Stimulated activated naive CD8-positive, alpha-beta T cell treated with anti-CD3 and anti-CD28 coated beads, Interleukin-15, amount 100 ng/mL, for 72 hours (primary cell): ENCODE results near the gene AKR1B15.
A peak's percentile ranks its signal among the peaks of the same experiment; 100 is the strongest.
"Not testable (repeated sequence)": the region's sequence is repeated elsewhere in the genome, so short reads cannot be mapped to it uniquely, and the experiment has no call there.

Experiments
- ATAC-seq: fragments of 150-1000 bp; cut with Tn5 transposase; 2 replicates; pipeline ENCODE4 v1.10.0; 2021; ENCODE audit warnings: mild to moderate bottlenecking, moderate library complexity
- DNase-seq, 2 donors: peaks; one replicate each; pipeline ENCODE4 v3.0.0; 2021 to 2022
- H3K27ac Mint-ChIP-seq, 2 donors: one replicate each; pipeline ENCODE4 v1.8.0; 2022; ENCODE audit warnings: mild to moderate bottlenecking in 2 of 2, mixed read lengths in 2 of 2, moderate library complexity in 2 of 2
- H3K27me3 Mint-ChIP-seq: one replicate; pipeline ENCODE4 v1.8.0; 2022; ENCODE audit warnings: mixed read lengths
- H3K4me1 Mint-ChIP-seq: one replicate; pipeline ENCODE4 v1.8.0; 2022; ENCODE audit warnings: mild to moderate bottlenecking, mixed read lengths
- H3K4me3 Mint-ChIP-seq, 2 donors: one replicate each; pipeline ENCODE4 v1.8.0; 2022; ENCODE audit warnings: mild to moderate bottlenecking in 2 of 2, mixed read lengths in 2 of 2, moderate library complexity in 1 of 2
- H3K9me3 Mint-ChIP-seq, 2 donors: one replicate each; pipeline ENCODE4 v1.8.0; 2022; ENCODE audit warnings: mixed read lengths in 2 of 2

Gene AKR1B15

GRCh38 chr7:134569962-134570361 lies 21.1 kb downstream of the AKR1B15 start:
- not testable (repeated sequence) for DNase-seq, H3K27me3 Mint-ChIP-seq, ATAC-seq, H3K27ac Mint-ChIP-seq, H3K9me3 Mint-ChIP-seq, H3K4me1 Mint-ChIP-seq, H3K4me3 Mint-ChIP-seq

GRCh38 chr7:134571101-134571500 lies 22.2 kb downstream of the AKR1B15 start:
- Mint-ChIP-seq H3K4me1 (no peaks in the 10 kb centered on the region), H3K27me3 (no peaks in the 10 kb centered on the region), H3K9me3 (peaks cover 0 to 4% of the 10 kb centered on the region in 2 donors), H3K4me3 (no peak overlapping the region), H3K27ac (no peak overlapping the region)
- DNase-seq (no peak), ATAC-seq (no peak)

- H3K4me1 Mint-ChIP-seq, result no peaks in the 10 kb centered on the region
- H3K27ac Mint-ChIP-seq, result no peak overlapping the region
- no peak overlapping the region for H3K4me3 Mint-ChIP-seq
- no peak for ATAC-seq
- H3K9me3 Mint-ChIP-seq, result peaks cover 0 to 4% of the 10 kb centered on the region in 2 donors
- no peak for DNase-seq
- H3K27me3 Mint-ChIP-seq, result no peaks in the 10 kb centered on the region
These were observed 23.0 kb downstream of the AKR1B15 start for GRCh38 chr7:134571746-134572461.

DNA sequence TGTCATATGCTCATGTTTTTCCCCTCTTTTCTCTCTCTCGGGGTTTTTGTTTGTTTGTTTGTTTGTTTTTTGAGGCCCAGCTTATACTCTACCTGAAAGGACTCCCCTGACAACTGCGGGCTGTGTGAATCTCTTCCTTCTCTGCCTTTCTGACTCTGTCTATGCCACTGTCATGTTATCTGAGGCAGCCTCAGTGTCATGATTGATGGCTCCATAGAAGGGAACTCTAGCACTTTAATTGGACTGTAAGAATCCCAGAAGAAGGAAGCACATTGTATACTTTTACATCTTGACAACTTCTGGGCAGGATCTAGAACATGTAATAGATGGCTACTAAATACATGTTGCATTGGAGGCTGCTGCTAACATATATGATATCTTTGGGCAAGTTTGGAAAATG lies 25.4 kb downstream of the AKR1B15 start:
- H3K27ac Mint-ChIP-seq, result no peak overlapping the region
- peaks cover 8% of the 10 kb centered on the region for H3K27me3 Mint-ChIP-seq
- no peak for ATAC-seq

DNA sequence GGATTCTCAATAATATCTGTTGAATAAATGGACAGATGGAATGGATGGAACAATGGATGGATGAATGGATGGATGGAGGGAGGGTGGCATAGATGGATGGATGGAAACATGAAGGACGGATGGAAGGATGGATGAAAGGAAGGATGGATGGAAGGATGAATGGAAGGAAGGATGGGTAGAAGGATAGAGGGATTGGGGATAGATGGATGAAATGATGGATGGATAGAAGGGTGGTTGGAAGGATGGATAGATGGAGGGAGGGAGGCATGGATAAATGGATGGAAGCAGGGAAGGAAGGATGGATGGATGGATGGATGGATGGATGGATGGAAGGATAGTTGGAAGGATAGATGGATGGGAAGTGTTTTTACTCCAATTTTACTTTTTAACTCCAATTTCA lies 35.4 kb downstream of the AKR1B15 start:
- peaks cover 43% of the 10 kb centered on the region for H3K27me3 Mint-ChIP-seq
- no peak overlapping the region for H3K4me3 Mint-ChIP-seq
- no peaks in the 10 kb centered on the region for H3K4me1 Mint-ChIP-seq
- H3K27ac Mint-ChIP-seq, result no peak overlapping the region
- ATAC-seq, result no peak
- DNase-seq, result no peak
- H3K9me3 Mint-ChIP-seq, result peaks cover 8 to 10% of the 10 kb centered on the region in 2 donors

More for the DNA sequence above, 25.4 kb downstream of the AKR1B15 start:
- Mint-ChIP-seq H3K4me1 (no peaks in the 10 kb centered on the region), H3K4me3 (no peak overlapping the region), H3K9me3 (peaks cover 0 to 4% of the 10 kb centered on the region in 2 donors)
- DNase-seq, result no peak

- no peak for ATAC-seq
- Mint-ChIP-seq H3K4me1 (no peaks in the 10 kb centered on the region), H3K27me3 (peaks cover 39% of the 10 kb centered on the region), H3K27ac (no peak overlapping the region), H3K9me3 (peaks cover 8 to 10% of the 10 kb centered on the region in 2 donors), H3K4me3 (no peak overlapping the region)
- no peak for DNase-seq
These were observed 37.0 kb downstream of the AKR1B15 start for GRCh38 chr7:134585897-134586296.

GRCh38 chr7:134587750-134588149 lies 38.8 kb downstream of the AKR1B15 start:
- no peak for ATAC-seq
- Mint-ChIP-seq H3K27me3 (peaks cover 26% of the 10 kb centered on the region), H3K27ac (no peak overlapping the region), H3K4me3 (no peak overlapping the region), H3K9me3 (peaks cover 24 to 27% of the 10 kb centered on the region in 2 donors), H3K4me1 (no peaks in the 10 kb centered on the region)
- no peak for DNase-seq

DNA sequence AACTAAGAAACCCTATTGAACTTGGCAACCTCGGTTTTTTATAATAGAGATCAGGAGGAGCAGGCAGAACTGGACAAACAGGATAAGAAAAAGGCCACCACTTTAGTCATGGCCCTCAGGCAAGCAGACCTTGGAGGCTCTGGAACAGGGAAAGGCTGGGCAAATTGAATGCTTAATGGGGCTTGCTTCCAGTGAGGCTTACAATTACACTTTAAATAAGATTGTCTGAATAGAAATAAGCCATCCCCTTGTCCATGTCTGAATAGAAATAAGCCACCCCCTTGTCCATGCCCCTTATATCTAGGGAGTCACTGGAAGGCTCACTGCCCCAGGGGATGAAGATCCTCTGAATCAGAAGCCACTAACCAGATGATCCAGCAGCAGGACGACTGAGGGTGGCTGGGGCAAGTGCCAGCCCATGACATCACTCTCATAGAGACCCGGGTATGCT lies 40.6 kb downstream of the AKR1B15 start:
- H3K27ac Mint-ChIP-seq, result no peak overlapping the region
- ATAC-seq, result no peak
- H3K27me3 Mint-ChIP-seq, result peaks cover 19% of the 10 kb centered on the region
- no peak overlapping the region for H3K4me3 Mint-ChIP-seq
- H3K4me1 Mint-ChIP-seq, result no peaks in the 10 kb centered on the region
- no peak for DNase-seq
- peaks cover 28 to 39% of the 10 kb centered on the region in 2 donors for H3K9me3 Mint-ChIP-seq

GRCh38 chr7:134593530-134594392 lies 44.9 kb downstream of the AKR1B15 start:
- Mint-ChIP-seq H3K4me3 (no peak overlapping the region), H3K9me3 (peaks cover 18 to 31% of the 10 kb centered on the region in 2 donors), H3K4me1 (no peaks in the 10 kb centered on the region), H3K27ac (no peak overlapping the region), H3K27me3 (peaks cover 9% of the 10 kb centered on the region)
- no peak for ATAC-seq
- no peak for DNase-seq

GRCh38 chr7:134594877-134595276 lies 46.0 kb downstream of the AKR1B15 start:
- Mint-ChIP-seq H3K4me1 (no peaks in the 10 kb centered on the region), H3K4me3 (no peak overlapping the region), H3K9me3 (peaks cover 18 to 37% of the 10 kb centered on the region in 2 donors)

DNA sequence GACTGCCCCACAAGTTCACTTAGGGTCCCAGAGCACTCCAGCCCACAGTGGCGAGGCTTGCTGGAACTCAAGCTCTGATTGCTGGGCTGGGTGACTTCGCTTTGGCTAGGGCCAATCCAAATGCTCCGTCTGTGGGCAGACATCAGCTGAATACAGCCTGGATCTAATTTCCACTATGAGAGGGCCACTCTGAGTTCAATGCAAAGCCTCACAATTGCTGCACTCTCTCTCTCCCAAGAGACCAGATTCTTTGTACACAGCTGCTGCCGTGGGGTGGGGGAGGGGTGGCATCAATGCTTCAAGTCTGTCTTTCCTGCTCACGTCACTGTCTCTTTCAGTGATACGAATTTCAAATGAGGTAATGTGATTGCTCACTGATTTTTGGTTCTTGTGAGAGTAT lies 50.5 kb downstream of the AKR1B15 start:
- ATAC-seq, result no peak
- H3K27me3 Mint-ChIP-seq, result peaks cover 28% of the 10 kb centered on the region
- no peak overlapping the region for H3K4me3 Mint-ChIP-seq
- no peak overlapping the region for H3K27ac Mint-ChIP-seq
- H3K4me1 Mint-ChIP-seq, result no peaks in the 10 kb centered on the region
- H3K9me3 Mint-ChIP-seq, result peaks cover 0 to 6% of the 10 kb centered on the region in 2 donors
- DNase-seq, result no peak

More at GRCh38 chr7:134594877-134595276, 46.0 kb downstream of the AKR1B15 start:
- Mint-ChIP-seq H3K27me3 (peaks cover 9% of the 10 kb centered on the region), H3K27ac (no peak overlapping the region)
- DNase-seq (no peak), ATAC-seq (no peak)

- Mint-ChIP-seq H3K27ac (no peak overlapping the region), H3K9me3 (peaks cover 0 to 6% of the 10 kb centered on the region in 2 donors), H3K4me3 (no peak overlapping the region), H3K27me3 (peaks cover 41% of the 10 kb centered on the region), H3K4me1 (peaks cover 4% of the 10 kb centered on the region)
- ATAC-seq, result no peak
- no peak for DNase-seq
These were observed 52.5 kb downstream of the AKR1B15 start for GRCh38 chr7:134601459-134601858.

DNA sequence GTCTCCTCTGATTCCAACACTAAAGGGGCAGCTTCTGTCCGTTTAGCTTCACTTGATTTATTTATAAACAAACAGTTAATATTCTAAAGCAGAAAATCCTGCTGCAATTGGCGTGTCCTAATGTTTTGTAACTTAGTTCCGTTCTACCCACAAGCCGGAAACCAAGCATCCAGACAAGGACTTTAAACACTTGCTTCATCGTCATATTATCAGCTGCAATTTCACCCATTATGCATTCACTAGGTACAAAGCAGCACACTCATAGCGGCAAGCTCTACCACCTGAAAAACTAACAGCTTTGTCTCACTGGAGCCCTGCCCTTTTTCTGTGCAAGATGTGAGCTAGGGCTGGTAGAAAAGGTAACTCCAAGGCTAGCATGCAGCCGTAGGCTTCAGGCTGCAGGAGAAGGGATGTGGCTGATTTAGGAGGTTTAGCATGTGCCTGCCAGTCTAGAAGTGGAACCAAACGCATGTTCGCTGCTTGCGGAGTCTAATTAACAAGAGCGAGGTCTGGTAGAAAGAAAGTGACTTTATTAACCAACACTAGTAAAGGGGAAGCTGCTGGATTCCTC lies 54.1 kb downstream of the AKR1B15 start:
- Mint-ChIP-seq H3K27me3 (peaks cover 47% of the 10 kb centered on the region), H3K4me3 (no peak overlapping the region), H3K9me3 (peaks cover 0 to 6% of the 10 kb centered on the region in 2 donors), H3K4me1 (peaks cover 6% of the 10 kb centered on the region), H3K27ac (no peak overlapping the region)
- DNase-seq (no peak), ATAC-seq (no peak)

DNA sequence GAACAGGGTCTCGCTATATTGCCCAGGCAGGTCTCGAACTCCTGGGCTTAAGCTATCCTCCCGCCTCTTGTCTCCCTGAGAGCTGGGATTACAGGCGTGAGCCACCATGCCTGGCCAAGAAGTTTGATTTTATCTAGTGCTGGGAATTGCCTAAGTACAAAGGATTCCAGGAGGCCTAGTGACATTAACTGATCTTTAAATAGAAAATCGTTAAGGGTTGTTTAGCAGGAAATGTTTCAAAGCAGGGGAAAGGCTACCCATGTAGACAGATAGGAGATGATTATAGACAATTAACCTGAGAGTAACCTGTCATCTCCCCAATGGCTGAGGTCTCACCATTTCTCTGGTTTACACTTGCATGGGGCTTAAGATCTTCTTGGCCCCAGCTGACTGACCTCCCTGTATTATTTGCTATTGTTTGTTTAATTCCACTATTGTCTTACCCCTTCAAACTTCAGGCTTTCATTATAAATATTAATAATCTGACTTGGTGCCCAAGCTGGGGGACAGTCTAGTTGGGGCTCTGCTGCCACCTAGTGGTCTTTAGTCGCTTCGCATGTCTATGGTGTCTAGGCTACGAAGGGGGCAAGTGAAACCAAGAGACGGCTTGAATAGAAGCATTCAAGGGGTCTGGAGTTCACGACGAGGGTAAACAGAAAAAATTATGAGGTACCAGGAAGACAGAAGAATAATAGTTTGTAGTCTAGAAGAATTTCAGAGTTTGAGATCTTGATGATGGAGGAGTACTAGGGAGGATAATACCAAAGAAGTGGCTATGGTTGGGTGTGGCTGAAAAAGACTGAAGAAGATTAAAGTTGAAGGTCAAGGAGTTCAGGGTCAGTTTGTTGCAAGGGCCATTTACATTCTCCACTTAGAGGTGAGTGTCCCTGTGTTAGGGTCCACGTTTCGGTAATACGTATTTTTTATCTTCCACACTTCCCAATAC lies 57.3 kb downstream of the AKR1B15 start:
- peak; percentile 94 for ATAC-seq
- H3K27ac Mint-ChIP-seq, result no peak overlapping the region
- peaks cover 55% of the 10 kb centered on the region for H3K27me3 Mint-ChIP-seq
- peak; percentile 59 to 62 for DNase-seq
- no peaks in the 10 kb centered on the region for H3K9me3 Mint-ChIP-seq
- peak overlapping the region; percentile 50 to 61 for H3K4me3 Mint-ChIP-seq
- H3K4me1 Mint-ChIP-seq, result peaks cover 6% of the 10 kb centered on the region
